ENCODE results near the gene NKX3-2.

Gene NKX3-2

GRCh38 chr4:13496605-13497004 lies 47.7 kb downstream of the NKX3-2 start:
- no peak for TF ChIP-seq CTCF (IDR thresholded peaks at IDR 0.05; ENCODE audit: low read depth, low read length, missing control alignments)

DNA sequence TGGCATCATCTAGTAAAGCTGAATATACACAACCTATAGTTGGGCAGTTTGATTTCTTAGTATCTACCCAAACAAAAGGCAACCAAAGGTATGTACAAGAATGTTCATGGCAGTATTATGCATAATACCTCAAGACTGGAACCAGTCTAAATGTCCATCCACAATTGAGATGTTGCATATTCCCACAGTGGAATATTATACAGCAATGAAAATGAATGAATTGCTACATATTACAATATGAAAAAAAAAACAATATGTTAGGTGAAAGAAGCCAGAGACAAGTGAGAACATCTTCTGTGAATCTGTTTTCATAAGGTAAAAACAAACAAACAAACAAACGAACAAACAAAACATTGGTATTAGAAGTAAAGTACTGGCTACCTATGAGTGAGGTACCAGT lies 48.6 kb downstream of the NKX3-2 start:
- no peak for TF ChIP-seq CTCF (IDR thresholded peaks at IDR 0.05; ENCODE audit: low read depth, low read length, missing control alignments)
- H3K4me3 ChIP-seq (ENCODE audit: low read depth, low read length): no peak overlapping the region
- no peak for DNase-seq (ENCODE audit: low read depth)

More at GRCh38 chr4:13496605-13497004, 47.7 kb downstream of the NKX3-2 start:
- no peak overlapping the region for H3K4me3 ChIP-seq (ENCODE audit: low read depth, low read length)
- DNase-seq (ENCODE audit: low read depth): no peak

DNA sequence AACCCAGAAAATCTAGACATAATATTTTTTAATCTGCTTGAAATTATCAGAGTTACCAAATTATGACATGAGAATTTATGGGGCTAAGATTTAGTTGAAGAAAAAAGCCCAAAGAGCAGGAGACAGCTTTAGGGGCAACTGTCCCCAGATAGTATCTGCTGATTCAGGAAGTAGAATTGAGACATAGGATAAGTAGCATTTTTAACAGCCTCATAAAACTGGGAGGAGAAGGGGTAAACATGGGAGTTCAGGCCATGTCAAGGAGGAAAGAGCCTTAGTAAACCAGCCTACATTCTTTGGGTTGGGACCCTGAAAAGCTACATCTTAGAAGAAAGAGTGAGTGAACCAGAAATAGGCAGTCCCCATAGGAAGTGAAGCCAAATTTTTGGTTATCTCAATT lies 50.5 kb downstream of the NKX3-2 start:
- H3K4me3 ChIP-seq (ENCODE audit: low read depth, low read length): no peak overlapping the region
- no peak for DNase-seq (ENCODE audit: low read depth)
- no peak for TF ChIP-seq CTCF (IDR thresholded peaks at IDR 0.05; ENCODE audit: low read depth, low read length, missing control alignments)

- H3K4me3 ChIP-seq (ENCODE audit: low read depth, low read length): no peak overlapping the region
- DNase-seq (ENCODE audit: low read depth): no peak
- TF ChIP-seq CTCF (IDR thresholded peaks at IDR 0.05; ENCODE audit: low read depth, low read length, missing control alignments): no peak
These were observed 51.6 kb downstream of the NKX3-2 start for GRCh38 chr4:13492747-13493146.
